Measurements from ENCODE around the gene LCP2. TPM values are rescaled to one million over a fixed set of nuclear protein-coding genes. Genes with fewer than 3 reads are reported as not detected.

Gene LCP2
- total and polyA plus RNA-seq, 10 of the 15 experiments (the other 5 are each of a cell fraction or from before 2014, with no cell fraction given), result 8.0 to 50.5 (median 20.6) TPM

GRCh38 chr5:170238456-170239196, 59.0 kb downstream of the LCP2 start:
- FAIRE-seq, result no peak
- DNase-seq (ENCODE audit: low read depth, low spot score), result no peak
- intact Hi-C loops (cut with micrococcal nuclease; ENCODE audit: unreplicated experiment) (no loop called here), in situ Hi-C loops (cut with MboI) (no loop called here)
- Histone ChIP-seq H4K20me1 (ENCODE audit: control insufficient read depth, insufficient read depth) (no peaks in the 10 kb centered on the region), H3K27ac (ENCODE audit: control insufficient read depth, insufficient read depth) (no peak overlapping the region), H3K4me1 (ENCODE audit: control insufficient read depth, insufficient read depth, low read length) (no peaks in the 10 kb centered on the region), H3K9me3 (replicated peaks; ENCODE audit: control insufficient read depth, insufficient read depth, low read length) (no peaks in the 10 kb centered on the region), H3K9ac (ENCODE audit: control insufficient read depth, insufficient read depth, low read length) (no peak overlapping the region), H3K27me3 (replicated peaks in 1 of 2; ENCODE audit: control insufficient read depth in 2 of 2, insufficient read depth in 2 of 2, low read length in 1 of 2) (no peaks in the 10 kb centered on the region), H2AFZ (ENCODE audit: control insufficient read depth, low read depth, low read length) (no peak overlapping the region), H3K36me3 (ENCODE audit: control insufficient read depth in 2 of 2, insufficient read depth in 2 of 2, low read length in 1 of 2) (no peaks in the 10 kb centered on the region), H3K4me3 (no peak overlapping the region), H3K79me2 (ENCODE audit: control insufficient read depth, insufficient read depth, low read length) (no peaks in the 10 kb centered on the region), H3K4me2 (ENCODE audit: control insufficient read depth, insufficient read depth) (no peak overlapping the region)
- TF ChIP-seq SIN3A (IDR thresholded peaks at IDR 0.05; ENCODE audit: low read depth, low read length) (no peak), ZNF687 (IDR thresholded peaks at IDR 0.05) (no peak), HSF1 (IDR thresholded peaks at IDR 0.05; ENCODE audit: low read depth, low read length) (no peak), ZNF384 (IDR thresholded peaks at IDR 0.05; ENCODE audit: borderline replicate concordance, low read depth, low read length) (no peak)
- POLR2A ChIA-PET, result interaction anchor here (0.6 kb wide), 1 partner anchor 531 kb away, joined by 3 read pairs; no protein-coding TSS in a partner anchor
- BruUV-seq (replicated peaks), result no TSS peak
- SMC1A ChIA-PET (ENCODE audit: uncharacterized antibody, unreplicated experiment), result interaction anchor here (0.6 to 2.8 kb wide), 10 partner anchors 8 to 1661 kb away, joined by 3 to 8 read pairs (median 3); no protein-coding TSS in a partner anchor
- CTCF ChIA-PET, result interaction anchor here (0.9 to 5.0 kb wide), 7 partner anchors 12 to 395 kb away, joined by 3 to 38 read pairs (median 4); no protein-coding TSS in a partner anchor
- ATAC-seq, result no peak
- RAD21 ChIA-PET (ENCODE audit: unreplicated experiment), result interaction anchor here (0.9 to 1.3 kb wide), 3 partner anchors 12 to 101 kb away, joined by 3 to 4 read pairs (median 3); no protein-coding TSS in a partner anchor
- WGBS (ENCODE audit: insufficient coverage, insufficient replicate concordance, low lambda C conversion rate, missing lambda C conversion rate), result 73% methylated on average over 1 of the region's 1 CpG
